Ecto neural progenitor cell (in vitro differentiated cells): ENCODE measurements around the gene TCP11L2.
"Not testable (repeated sequence)": the region's sequence is repeated elsewhere in the genome, so short reads cannot be mapped to it uniquely, and the experiment has no call there.

Experiments used
- DNase-seq: peaks from one replicate; pipeline ENCODE4 v3.0.0-alpha.2; 2018; ENCODE audit warnings: low spot score

TCP11L2 gene

GRCh38 chr12:106307181-106307580, 4.6 kb downstream of the TCP11L2 start:
- DNase-seq, result no peak

DNA sequence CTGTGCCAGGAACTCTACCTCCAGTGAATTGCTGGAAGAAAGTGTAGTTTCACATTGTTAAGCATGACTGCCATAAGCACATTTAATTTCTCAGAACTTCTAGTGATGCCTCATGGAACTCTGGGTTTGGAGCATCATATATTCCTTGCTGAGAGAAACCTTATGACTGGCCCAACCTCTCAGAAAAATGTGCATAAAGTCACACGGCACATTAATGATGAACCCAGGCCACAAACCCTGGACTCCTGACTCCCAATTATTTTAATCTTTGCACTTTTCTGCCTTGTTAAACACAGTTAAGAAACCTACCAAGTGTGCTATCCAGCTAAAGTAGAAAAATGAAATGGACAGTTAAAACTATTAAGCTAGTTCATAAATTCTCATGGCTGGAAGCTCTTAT, 5.6 kb downstream of the TCP11L2 start:
- DNase-seq, result no peak

GRCh38 chr12:106308611-106309010, 6.1 kb downstream of the TCP11L2 start:
- no peak for DNase-seq

DNA sequence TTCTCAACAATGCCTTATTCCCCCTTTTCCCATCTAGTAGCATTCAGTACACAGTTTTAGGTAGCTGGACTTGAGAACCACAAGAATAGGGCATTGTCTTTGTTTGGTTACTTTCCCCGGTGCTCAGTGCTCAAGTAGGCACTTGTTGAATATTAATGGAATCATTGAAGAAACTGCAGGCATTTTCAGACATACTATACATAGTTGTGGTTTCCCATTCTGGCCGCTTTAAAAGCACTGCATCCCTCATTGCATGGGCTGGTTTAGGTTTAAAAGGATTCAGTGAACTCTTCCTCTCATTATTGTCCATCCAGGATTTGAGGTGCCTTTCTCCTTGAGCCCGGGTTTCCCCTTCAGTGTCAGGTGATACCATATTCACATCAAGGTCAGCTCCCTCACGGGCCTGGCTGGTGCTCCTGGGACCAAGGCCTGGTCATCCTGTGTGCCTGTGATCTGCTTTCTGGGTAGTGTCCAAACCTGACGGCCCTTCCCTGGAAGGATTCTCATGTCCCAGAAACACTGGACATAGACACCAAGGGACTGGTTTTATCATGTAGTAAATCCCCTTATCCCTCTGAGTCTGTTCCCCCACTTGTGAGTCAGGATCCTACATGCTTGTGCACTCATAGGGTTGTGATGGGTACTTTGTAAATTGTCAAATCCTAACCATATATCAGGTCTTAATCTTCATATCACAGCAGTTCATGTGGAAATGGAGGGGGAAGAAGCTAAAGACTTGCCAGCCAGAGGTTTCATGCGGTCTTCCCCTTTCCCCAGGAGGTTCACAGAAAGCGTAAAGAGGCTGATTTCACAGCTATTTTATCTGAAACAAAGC, 7.4 kb downstream of the TCP11L2 start:
- DNase-seq, result no peak

DNA sequence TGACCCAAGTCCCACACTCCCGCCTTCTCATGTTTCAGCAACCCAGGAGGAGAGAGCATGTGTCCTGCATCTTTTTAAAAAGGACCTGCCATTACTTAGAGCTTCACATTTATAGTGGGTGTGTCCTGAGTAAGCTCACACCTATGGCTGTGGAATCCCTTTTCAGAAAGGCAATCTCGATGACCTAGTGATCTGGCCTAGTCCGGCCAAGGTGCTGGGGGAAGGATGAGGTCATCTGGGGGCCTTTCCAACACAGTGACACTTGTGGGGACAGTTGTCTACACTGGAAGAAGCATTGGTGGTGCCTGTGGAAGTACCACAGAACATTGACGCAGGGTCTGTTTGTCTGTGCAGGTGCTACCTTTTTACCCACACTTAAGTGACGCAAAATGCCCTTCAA, 8.2 kb downstream of the TCP11L2 start:
- DNase-seq, result no peak

GRCh38 chr12:106311139-106311538, 8.6 kb downstream of the TCP11L2 start:
- no peak for DNase-seq

GRCh38 chr12:106313413-106313812, 10.9 kb downstream of the TCP11L2 start:
- DNase-seq, result not testable (repeated sequence)

GRCh38 chr12:106315523-106315922, 13.0 kb downstream of the TCP11L2 start:
- no peak for DNase-seq

DNA sequence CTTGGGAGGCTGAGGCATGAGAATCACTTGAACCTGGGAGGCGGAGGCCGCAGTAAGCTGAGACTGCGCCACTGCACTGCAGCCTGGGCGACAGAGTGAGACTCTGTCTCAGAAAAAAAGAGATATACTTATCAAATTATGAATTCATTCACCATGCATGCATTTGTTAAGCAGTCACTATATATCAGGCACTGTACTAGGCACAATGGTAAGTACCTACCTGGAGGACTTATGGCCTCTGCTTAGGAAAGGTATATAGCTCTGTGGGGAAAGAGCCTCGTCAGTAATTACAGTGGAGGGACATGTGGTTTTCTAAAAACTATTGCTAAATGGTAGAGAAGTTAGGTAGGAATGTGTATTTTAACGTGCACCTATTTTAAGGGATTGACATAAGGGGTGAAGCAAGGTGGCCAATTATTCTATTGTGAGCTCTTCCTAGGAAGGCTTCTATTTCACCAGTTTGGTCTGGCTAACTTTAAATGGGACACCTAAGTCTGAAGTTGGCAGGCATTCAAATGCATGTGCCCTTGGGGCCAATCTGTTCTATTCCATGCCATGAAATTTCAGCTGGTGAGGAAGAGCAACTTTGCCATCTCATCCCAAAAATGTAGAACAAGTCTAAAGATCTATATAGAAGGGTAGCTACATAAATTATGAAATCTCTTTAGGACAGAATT, 15.0 kb downstream of the TCP11L2 start:
- DNase-seq, result no peak

DNA sequence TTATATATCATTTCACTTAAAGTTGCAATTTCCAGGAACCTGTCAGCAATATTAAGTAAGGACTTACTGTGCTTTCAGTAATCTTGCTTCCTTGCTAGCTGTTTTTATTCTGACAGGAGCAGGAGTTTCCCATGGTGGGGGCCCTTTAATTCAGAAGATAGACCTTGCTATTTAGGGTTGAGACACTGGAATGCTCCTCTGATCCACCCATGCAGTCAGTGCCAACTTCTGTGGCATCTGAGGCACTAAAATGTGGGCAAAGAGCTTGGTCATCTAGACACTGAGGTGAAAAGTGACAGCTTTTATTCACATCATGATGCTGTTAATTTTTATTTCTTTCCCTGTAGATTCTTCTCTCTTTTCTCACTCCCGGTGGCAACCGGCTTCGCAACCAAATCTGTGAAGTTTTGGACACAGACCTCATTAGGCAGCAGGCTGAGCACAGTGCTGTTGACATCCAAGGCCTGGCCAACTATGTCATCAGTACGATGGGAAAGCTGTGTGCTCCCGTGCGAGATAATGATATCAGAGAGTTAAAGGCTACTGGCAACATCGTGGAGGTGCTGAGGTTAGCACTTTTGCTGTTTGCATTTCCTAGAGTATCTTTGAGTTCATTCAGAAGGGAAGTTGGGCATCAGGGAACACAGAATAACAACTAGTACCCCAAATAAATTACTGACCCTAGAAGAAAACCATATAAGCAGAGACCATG, 18.8 kb downstream of the TCP11L2 start:
- no peak for DNase-seq

DNA sequence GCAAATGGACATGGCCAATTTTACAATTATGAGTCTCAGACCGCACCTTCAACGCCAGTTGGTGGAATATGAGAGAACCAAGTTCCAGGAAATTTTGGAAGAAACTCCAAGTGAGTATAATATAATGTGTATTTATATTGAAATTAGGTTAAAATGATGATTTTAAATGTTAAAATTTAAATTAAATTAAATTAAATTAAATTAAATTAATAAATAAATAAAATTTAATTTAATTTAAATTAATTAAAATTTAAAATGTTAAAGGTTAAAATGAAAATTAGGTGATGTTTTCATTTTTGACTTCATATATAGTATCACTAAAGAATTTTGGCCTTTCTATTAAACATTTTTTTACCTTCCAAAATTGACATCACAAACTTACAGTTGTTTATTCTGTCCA, 21.0 kb downstream of the TCP11L2 start:
- DNase-seq, result no peak

DNA sequence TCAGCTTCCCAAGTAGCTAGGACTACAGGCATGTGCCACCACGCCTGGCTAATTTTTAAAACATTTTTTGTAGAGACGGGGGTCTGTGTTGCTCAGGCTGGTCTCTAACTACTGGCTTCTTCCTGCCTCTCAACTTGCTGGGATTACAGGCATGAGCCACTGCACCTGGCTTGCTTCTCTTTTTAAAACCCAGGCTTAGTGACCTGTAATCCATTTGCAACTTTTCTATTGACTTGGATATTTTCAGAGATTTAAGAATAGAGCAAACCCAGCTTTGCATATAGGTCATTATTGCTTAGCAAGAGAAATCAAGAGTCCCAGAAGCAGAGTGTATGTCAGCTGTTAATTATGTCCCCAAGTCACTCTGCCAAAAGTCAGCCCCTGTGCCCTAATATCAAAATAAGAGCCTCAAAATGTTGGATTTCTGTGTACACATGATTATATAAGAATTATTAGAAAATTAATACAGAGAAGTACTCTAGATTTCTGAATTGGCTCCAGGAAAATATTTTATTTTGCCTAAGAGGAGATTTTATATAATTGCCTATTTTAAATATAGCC, 24.9 kb downstream of the TCP11L2 start:
- DNase-seq, result no peak

DNA sequence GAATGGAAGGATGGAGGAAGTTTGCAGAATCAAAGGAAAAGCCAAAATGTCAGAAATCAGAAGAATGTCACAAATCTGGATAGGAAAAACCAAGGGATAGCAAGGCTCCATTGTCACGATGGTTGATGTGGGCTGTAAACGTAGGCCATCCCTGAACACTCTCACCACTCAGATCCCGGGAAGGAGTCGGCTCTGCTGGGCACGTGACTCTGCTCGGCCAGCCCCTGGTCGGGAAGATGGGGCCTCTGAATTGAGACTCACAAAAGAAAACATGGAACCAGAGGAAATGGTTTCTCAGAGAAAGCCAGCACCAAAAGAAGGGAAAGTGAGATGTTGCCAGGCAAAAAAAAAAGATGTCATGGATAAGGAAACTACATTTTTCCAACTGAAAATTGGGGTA, 26.2 kb downstream of the TCP11L2 start:
- DNase-seq, result no peak

DNA sequence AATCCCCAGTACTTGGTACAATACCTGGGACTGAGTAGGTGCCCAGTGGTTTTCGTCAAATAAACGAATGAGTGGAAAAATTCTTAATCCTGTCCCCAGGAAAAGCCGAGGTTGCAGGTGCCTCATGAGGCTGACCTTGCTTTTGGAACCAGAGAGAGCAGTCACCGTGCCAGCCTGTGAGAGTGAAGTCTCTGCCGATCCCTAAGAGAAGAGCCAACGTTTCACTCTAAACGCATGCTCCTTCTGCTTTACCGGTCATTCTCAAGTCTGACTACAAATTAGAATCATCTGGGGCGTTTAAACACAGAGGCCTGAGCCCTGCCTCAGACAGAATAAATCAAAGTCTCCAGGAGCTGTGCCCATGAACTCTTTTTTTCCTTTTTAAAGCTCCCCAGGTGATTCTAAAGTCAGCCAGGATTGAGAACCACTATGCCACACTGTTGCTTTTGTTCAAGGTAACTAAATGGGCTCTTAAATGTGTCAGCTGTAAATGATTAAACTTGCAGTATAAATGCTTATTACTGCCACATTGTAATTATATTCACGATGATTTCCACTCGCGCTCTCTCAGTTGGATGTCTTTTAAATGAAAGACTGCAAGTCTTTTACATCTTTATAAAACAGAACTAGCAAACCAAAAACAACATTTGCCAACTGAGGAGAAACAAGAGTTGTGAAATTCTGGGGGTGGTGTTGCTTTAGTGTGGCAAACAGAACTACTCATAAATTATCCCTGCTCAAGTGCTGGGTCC, 26.9 kb downstream of the TCP11L2 start:
- no peak for DNase-seq

DNA sequence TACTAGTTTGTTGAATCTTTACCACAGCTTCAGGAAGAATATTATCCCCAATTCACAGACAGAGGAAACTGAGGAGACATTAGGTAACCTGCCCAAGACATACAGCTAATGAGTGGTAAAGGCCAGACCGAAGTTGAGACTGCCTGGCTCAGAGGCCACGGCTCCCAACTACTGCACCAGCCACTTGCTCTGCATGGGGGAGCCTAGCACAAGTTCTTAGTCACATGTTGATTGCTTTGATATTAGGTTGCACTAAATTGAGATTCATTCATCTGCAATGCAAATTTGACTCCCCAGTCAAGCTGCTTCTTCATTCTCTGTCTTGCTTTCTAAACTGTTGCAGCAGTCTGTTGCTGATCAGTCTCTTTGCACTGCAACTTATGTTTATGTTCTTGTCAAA, 29.1 kb downstream of the TCP11L2 start:
- no peak for DNase-seq

- DNase-seq, result no peak
Observed at GRCh38 chr12:106332536-106332935, 30.0 kb downstream of the TCP11L2 start.

- DNase-seq, result no peak
Observed at GRCh38 chr12:106333010-106333409, 30.5 kb downstream of the TCP11L2 start.

DNA sequence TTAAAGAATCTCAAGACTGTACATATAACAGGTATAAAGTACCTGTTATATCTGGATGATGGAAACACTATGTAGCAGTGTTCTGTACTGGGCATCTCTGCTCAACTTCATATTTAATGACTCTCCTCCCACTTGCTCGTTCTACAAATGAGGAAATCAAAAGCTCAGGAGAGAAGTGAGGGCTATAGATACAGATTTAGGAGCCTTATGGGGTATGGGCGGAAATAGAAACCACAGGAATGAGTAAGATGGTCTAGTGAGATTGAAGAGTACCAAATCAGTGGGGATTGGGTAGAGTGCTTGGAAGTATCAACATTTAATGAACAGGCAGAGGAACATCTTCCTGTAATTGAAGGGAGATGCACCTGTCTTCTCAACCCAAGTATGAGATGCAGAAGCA, 31.2 kb downstream of the TCP11L2 start:
- DNase-seq, result no peak

GRCh38 chr12:106341086-106341877, 38.7 kb downstream of the TCP11L2 start:
- DNase-seq, result no peak

GRCh38 chr12:106342397-106343213, 40.1 kb downstream of the TCP11L2 start:
- DNase-seq, result no peak
